ENCODE results near the gene MC3R. TPM values are rescaled to one million over a fixed set of nuclear protein-coding genes. Genes with fewer than 3 reads are reported as not detected.

MC3R gene
- total RNA-seq, 1 experiment from 2014 or later, result not detected

GRCh38 chr20:56249244-56249955, 868 bp downstream of the MC3R start:
- Mint-ChIP-seq H3K36me3 (ENCODE audit: insufficient read depth in 1 of 3, low read depth in 3 of 3) (peaks cover 8 to 23% (median 13%) of the 10 kb centered on the region in 3 experiments; a peak in 6 of 7 replicates), H3K27ac (no peak overlapping the region), H3K4me3 (no peak overlapping the region), H3K9me3 (peaks cover 77 to 97% of the 10 kb centered on the region in 2 experiments), H3K27me3 (ENCODE audit: low read depth) (peaks cover 27% of the 10 kb centered on the region), H3K4me1 (no peaks in the 10 kb centered on the region)
- peak; percentile 75 for DNase-seq
- Histone ChIP-seq H3K4me2 (ENCODE audit: insufficient read depth, insufficient read length, low read length) (no peak overlapping the region), H3K23ac (ENCODE audit: insufficient read length, low read depth, low read length) (no peak overlapping the region), H4K8ac (replicated peaks; ENCODE audit: insufficient read length, low read depth, low read length) (no peak overlapping the region), H2AFZ (ENCODE audit: low read length) (no peak overlapping the region), H3K14ac (ENCODE audit: insufficient read depth, low read length) (no peak overlapping the region), H2BK15ac (ENCODE audit: low read depth, low read length) (no peak overlapping the region), H3K27me3 (ENCODE audit: insufficient read depth, low read length) (no peaks in the 10 kb centered on the region; the same call in 1 of the 2 replicates), H3K79me2 (ENCODE audit: insufficient read depth, low read length) (no peaks in the 10 kb centered on the region; the same call in 1 of the 2 replicates), H3K18ac (ENCODE audit: insufficient read length, low read depth, low read length) (no peak overlapping the region), H2AK5ac (ENCODE audit: insufficient read length, low read length) (no peak overlapping the region), H2BK12ac (ENCODE audit: insufficient read length, low read depth, low read length) (no peak overlapping the region), H4K20me1 (ENCODE audit: control insufficient read depth, insufficient read depth, insufficient read length) (no peaks in the 10 kb centered on the region), H3K23me2 (ENCODE audit: insufficient read length, low read depth, low read length, poor library complexity, severe bottlenecking) (no peaks in the 10 kb centered on the region), H3K4me1 (ENCODE audit: insufficient read depth, low read length) (no peaks in the 10 kb centered on the region), H3K27ac (ENCODE audit: insufficient read length, low read depth, low read length) (no peak overlapping the region), H4K91ac (ENCODE audit: insufficient read length, low read depth, low read length) (no peak overlapping the region), H3K79me1 (ENCODE audit: insufficient read depth, low read depth, low read length, poor library complexity, severe bottlenecking) (no peaks in the 10 kb centered on the region), H2BK20ac (ENCODE audit: low read depth, low read length, poor library complexity, severe bottlenecking) (no peak overlapping the region), H4K5ac (ENCODE audit: insufficient read length, low read depth, low read length) (no peak overlapping the region), H3K4ac (ENCODE audit: low read depth, low read length) (no peak overlapping the region), H3T11ph (ENCODE audit: low read length) (no peak overlapping the region), H2BK5ac (ENCODE audit: insufficient read length, low read length) (no peak overlapping the region), H2BK120ac (ENCODE audit: low read depth, low read length, poor library complexity, severe bottlenecking) (no peak overlapping the region), H3K9ac (ENCODE audit: extremely low read depth, insufficient read length, low read length) (no peak overlapping the region), H3K56ac (ENCODE audit: insufficient read length, low read depth, low read length) (no peak overlapping the region), H3K9me3 (ENCODE audit: control insufficient read depth, low read depth, low read length) (peaks cover 48% of the 10 kb centered on the region)
- no CpG with 5 or more reads among the region's 32 CpGs for WGBS (ENCODE audit: extremely low coverage, insufficient read length, low lambda C conversion rate)
- peak; percentile 55 for TF ChIP-seq CTCF (conservative IDR thresholded peaks at IDR 0.05)

All from H9 (cell line).